Tibial nerve (tissue), 4 donors: ENCODE measurements around the gene ITGA2. TPM values are rescaled to one million over a fixed set of nuclear protein-coding genes. Genes with fewer than 3 reads are reported as not detected.

Experiments used
- DNase-seq, 2 donors: peaks; one replicate each; pipeline ENCODE4 v3.0.0-alpha.2; 2019; ENCODE audit warnings: low spot score in 2 of 2
- H3K27ac ChIP-seq, 4 donors: fragments of 200-600 bp; sonication (generic) in 3 of 4; one replicate each; pipeline ENCODE4 v1.5.1; 2017 to 2019; ENCODE audit warnings: mild to moderate bottlenecking in 1 of 4
- H3K27me3 ChIP-seq, 2 donors: fragments of 200-600 bp; sonication (generic) in 1 of 2; one replicate each; pipeline versions ENCODE4 v1.5.1 to v1.6.0; 2017 to 2019
- H3K36me3 ChIP-seq, 3 donors: fragments of 200-600 bp; sonication (generic); one replicate each; pipeline ENCODE4 v1.5.1; 2018 to 2019
- H3K4me1 ChIP-seq, 4 donors: fragments of 200-600 bp; sonication (generic) in 3 of 4; one replicate each; pipeline ENCODE4 v1.5.1; 2017 to 2019
- H3K4me3 ChIP-seq, 4 donors: fragments of 200-600 bp; sonication (generic) in 3 of 4; one replicate each; pipeline ENCODE4 v1.5.1; 2017 to 2019; ENCODE audit warnings: mild to moderate bottlenecking in 1 of 4, moderate library complexity in 1 of 4
- H3K9me3 ChIP-seq, 4 donors: fragments of 200-600 bp; sonication (generic) in 3 of 4; one replicate each; pipeline ENCODE4 v1.5.1; 2017 to 2019
- CTCF ChIP-seq, 5 experiments: fragments of 200-600 bp in 3 of 5; fragments of 450-650 bp in 2 of 5; sonication (generic) in 3 of 5; IDR thresholded peaks; one replicate each; pipeline ENCODE4 v1.5.1; 2016 to 2019; ENCODE audit warnings: antibody characterized with exemption in 5 of 5, mild to moderate bottlenecking in 3 of 5, moderate library complexity in 2 of 5
- EP300 ChIP-seq, 2 donors: sonication (generic); formaldehyde crosslinking; IDR thresholded peaks; one replicate each; pipeline ENCODE4 v1.6.1; 2017; ENCODE audit warnings: antibody characterized with exemption in 2 of 2, mild to moderate bottlenecking in 1 of 2
- POLR2A ChIP-seq, 2 donors: fragments of 450-650 bp; IDR thresholded peaks; one replicate each; pipeline ENCODE4 v1.6.1; 2017; ENCODE audit warnings: antibody characterized with exemption in 2 of 2, mild to moderate bottlenecking in 2 of 2, moderate library complexity in 2 of 2
- WGBS, 2 donors: methylation state at CpG; one replicate each; pipeline ENCODE4 v1.1.5; 2018; 5-methylcytosine and 5-hydroxymethylcytosine counted together
- total RNA-seq, 4 donors: library from RNA; depleted of rRNA; stranded (reverse); fragments of >200 nt; gene quantifications; one replicate each; pipeline ENCODE4 v1.1.0, GENCODE V29; 2016

ITGA2 gene
- total RNA-seq, 4 donors from 2014 or later: 3.7 to 6.1 (median 5.4) TPM

- Histone ChIP-seq H3K36me3 (peaks cover 0 to 40% (median 0%) of the 10 kb centered on the region in 3 donors), H3K27ac (no peak overlapping the region)
- WGBS, 2 donors: 89 to 91% methylated on average over 5 of the region's 5 CpGs
Observed at GRCh38 chr5:53059281-53059680, 70.1 kb downstream of the ITGA2 start.

DNA sequence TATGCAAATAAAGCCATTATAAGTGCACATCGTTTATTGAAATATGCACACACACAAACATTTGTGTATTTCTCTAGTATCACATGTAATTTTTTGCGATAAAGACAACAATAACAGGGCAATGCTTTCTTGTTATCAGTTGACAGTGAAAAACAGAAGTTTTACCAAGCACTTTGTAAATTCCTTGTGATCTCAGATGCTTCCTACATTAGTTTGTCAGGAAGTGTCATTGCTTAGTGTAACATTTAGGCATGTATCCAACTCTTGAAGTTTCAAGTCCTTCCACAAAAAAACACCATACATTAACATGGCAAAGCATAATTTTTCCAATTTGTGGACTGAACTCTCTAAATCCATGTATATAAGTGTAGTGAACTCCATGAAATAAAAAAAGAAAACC is 74.0 kb downstream of the ITGA2 start:
- no peaks in the 10 kb centered on the region for H3K27me3 ChIP-seq
- 27 to 30% methylated on average over 2 of the region's 2 CpGs for WGBS, 2 donors
- H3K27ac ChIP-seq: peak overlapping the region in 3 of 4 donors; percentile 6 to 47 (median 24)
- no peak overlapping the region for H3K4me3 ChIP-seq
- peaks cover 0 to 5% (median 0%) of the 10 kb centered on the region in 4 donors for H3K4me1 ChIP-seq
- no peaks in the 10 kb centered on the region for H3K9me3 ChIP-seq
- no peak for TF ChIP-seq CTCF (IDR thresholded peaks at IDR 0.05)
- TF ChIP-seq EP300 (IDR thresholded peaks at IDR 0.05): no peak
- no peak for TF ChIP-seq POLR2A (IDR thresholded peaks at IDR 0.05)
- DNase-seq: no peak
- peaks cover 0 to 32% (median 0%) of the 10 kb centered on the region in 3 donors for H3K36me3 ChIP-seq

More at GRCh38 chr5:53059281-53059680, 70.1 kb downstream of the ITGA2 start:
- DNase-seq: no peak
- no peaks in the 10 kb centered on the region for H3K27me3 ChIP-seq
- no peak overlapping the region for H3K4me3 ChIP-seq
- TF ChIP-seq EP300 (IDR thresholded peaks at IDR 0.05) (no peak), CTCF (IDR thresholded peaks at IDR 0.05) (no peak), POLR2A (IDR thresholded peaks at IDR 0.05) (no peak)
- H3K4me1 ChIP-seq: peaks cover 0 to 5% (median 0%) of the 10 kb centered on the region in 4 donors
- H3K9me3 ChIP-seq: no peaks in the 10 kb centered on the region

- H3K9me3 ChIP-seq: no peaks in the 10 kb centered on the region
- H3K36me3 ChIP-seq: peaks cover 0 to 28% (median 0%) of the 10 kb centered on the region in 3 donors
- WGBS, 2 donors: 40 to 43% methylated on average over 3 of the region's 3 CpGs
- TF ChIP-seq POLR2A (IDR thresholded peaks at IDR 0.05) (no peak), CTCF (IDR thresholded peaks at IDR 0.05) (no peak), EP300 (IDR thresholded peaks at IDR 0.05) (no peak)
- no peak for DNase-seq
- no peaks in the 10 kb centered on the region for H3K27me3 ChIP-seq
- H3K27ac ChIP-seq: peak overlapping the region in 3 of 4 donors; percentile 14 to 66 (median 24)
- peaks cover 0 to 5% (median 0%) of the 10 kb centered on the region in 4 donors for H3K4me1 ChIP-seq
- no peak overlapping the region for H3K4me3 ChIP-seq
Observed at GRCh38 chr5:53063791-53064190, 74.6 kb downstream of the ITGA2 start.

DNA sequence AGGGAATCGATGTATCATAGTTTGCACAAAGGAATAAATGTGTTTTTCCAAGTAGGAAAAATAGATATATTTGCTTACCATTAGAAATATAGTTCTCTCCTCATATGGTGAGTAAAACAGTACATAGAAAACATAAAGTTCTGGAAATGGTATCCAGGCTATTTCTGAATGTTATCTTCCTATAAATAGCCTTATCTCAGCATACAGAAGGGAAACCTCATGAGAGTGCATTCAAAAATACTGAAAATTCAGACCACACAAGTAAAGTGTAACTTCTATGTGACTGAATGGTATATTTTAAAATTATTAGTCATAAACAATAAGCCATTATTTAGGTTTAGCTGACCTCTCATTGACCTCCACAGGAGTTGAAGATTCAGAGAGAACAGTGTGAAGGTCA is 76.9 kb downstream of the ITGA2 start:
- Histone ChIP-seq H3K9me3 (no peaks in the 10 kb centered on the region), H3K4me3 (no peak overlapping the region), H3K36me3 (peaks cover 0 to 7% (median 0%) of the 10 kb centered on the region in 3 donors), H3K27me3 (no peaks in the 10 kb centered on the region), H3K27ac (no peak overlapping the region), H3K4me1 (peaks cover 0 to 5% (median 0%) of the 10 kb centered on the region in 4 donors)
- no peak for DNase-seq
- TF ChIP-seq POLR2A (IDR thresholded peaks at IDR 0.05): no peak
- TF ChIP-seq CTCF (IDR thresholded peaks at IDR 0.05): no peak
- no peak for TF ChIP-seq EP300 (IDR thresholded peaks at IDR 0.05)
- 73 to 79% methylated on average over 1 of the region's 1 CpG for WGBS, 2 donors

- Histone ChIP-seq H3K4me1 (peaks cover 0 to 13% (median under 1%) of the 10 kb centered on the region in 4 donors), H3K27me3 (no peaks in the 10 kb centered on the region), H3K9me3 (no peaks in the 10 kb centered on the region), H3K27ac (no peak overlapping the region), H3K4me3 (no peak overlapping the region), H3K36me3 (no peaks in the 10 kb centered on the region)
- no peak for DNase-seq
- WGBS, 2 donors: 0% methylated on average over 1 of the region's 1 CpG
- TF ChIP-seq CTCF (IDR thresholded peaks at IDR 0.05) (no peak), POLR2A (IDR thresholded peaks at IDR 0.05) (no peak), EP300 (IDR thresholded peaks at IDR 0.05) (no peak)
Observed at GRCh38 chr5:53067641-53068040, 78.5 kb downstream of the ITGA2 start.
